Adrenal gland (tissue), 5 donors: ENCODE data around the gene KRT5.
"Not testable (repeated sequence)": the region's sequence is repeated elsewhere in the genome, so short reads cannot be mapped to it uniquely, and the experiment has no call there.

Experiments
- CTCF ChIP-seq, 6 experiments: fragments of 450-650 bp in 4 of 6; fragments of 200-600 bp in 2 of 6; sonication (generic) in 1 of 6; IDR thresholded peaks; 1 replicate in 5 of 6; 2 replicates in 1 of 6; pipeline versions ENCODE4 v1.5.1 to v1.8.0; 2016 to 2021; ENCODE audit warnings: antibody characterized with exemption in 6 of 6, mild to moderate bottlenecking in 2 of 6, moderate library complexity in 1 of 6
- POLR2A ChIP-seq, 2 donors: fragments of 450-650 bp; IDR thresholded peaks; one replicate each; pipeline ENCODE4 v1.6.1; 2017; ENCODE audit warnings: antibody characterized with exemption in 2 of 2, mild to moderate bottlenecking in 2 of 2, moderate library complexity in 1 of 2
- donor health status: DM: no; HTN: no; CAD: no.

GRCh38 chr12:52487744-52488443, 32.3 kb downstream of the KRT5 start:
- not testable (repeated sequence) for TF ChIP-seq CTCF, POLR2A (IDR thresholded peaks at IDR 0.05)
